DND-41 (cell line): Measurements from ENCODE around the gene ZSWIM5.

Source experiments
- ATAC-seq: fragments of 200-7000 bp; cut with Tn5 transposase; 3 replicates; pipeline ENCODE4 v1.9.1; 2021; ENCODE audit warnings: low read depth; ENCODE audit not compliant: insufficient read depth
- DNase-seq: peaks from one replicate; pipeline ENCODE4 v3.0.0-alpha.2; 2020
- H2AFZ ChIP-seq: 2 replicates; pipeline ENCODE4 v1.6.0; 2012; ENCODE audit warnings: low read depth, low read length
- H3K27ac ChIP-seq: 2 replicates; pipeline ENCODE4 v1.5.1; 2012; ENCODE audit warnings: low read length, inconsistent platforms
- H3K27me3 ChIP-seq: fragments of 200-600 bp; sonication (generic); 2 replicates; pipeline ENCODE4 v1.6.0; 2012; ENCODE audit warnings: low read length, mild to moderate bottlenecking, inconsistent platforms; ENCODE audit not compliant: insufficient read depth, poor library complexity
- H3K36me3 ChIP-seq: 2 replicates; pipeline ENCODE4 v1.5.1; 2012; ENCODE audit warnings: low read length, inconsistent platforms; ENCODE audit not compliant: insufficient read depth
- H3K4me1 ChIP-seq: 2 replicates; pipeline ENCODE4 v1.5.1; 2012; ENCODE audit warnings: mild to moderate bottlenecking, low read length; ENCODE audit not compliant: insufficient read depth
- H3K4me2 ChIP-seq: 2 replicates; pipeline ENCODE4 v1.6.0; 2012; ENCODE audit warnings: mild to moderate bottlenecking, moderate library complexity, low read length, inconsistent platforms; ENCODE audit not compliant: insufficient read depth
- H3K4me3 ChIP-seq, 2 experiments: fragments of 200-600 bp in 1 of 2; shearing (Covaris generic) in 1 of 2; 2 replicates each; pipeline ENCODE4 v1.5.1; 2012 to 2016; ENCODE audit warnings: inconsistent platforms in 2 of 2, low read length in 2 of 2, mild to moderate bottlenecking in 2 of 2, low read depth in 1 of 2, moderate library complexity in 1 of 2
- H3K79me2 ChIP-seq: 2 replicates; pipeline ENCODE4 v1.6.0; 2012; ENCODE audit warnings: low read length, inconsistent platforms; ENCODE audit not compliant: insufficient read depth
- H3K9ac ChIP-seq: 2 replicates; pipeline ENCODE4 v1.6.0; 2012; ENCODE audit warnings: low read depth, mild to moderate bottlenecking, inconsistent platforms, low read length, moderate library complexity
- H3K9me3 ChIP-seq: 2 replicates; pipeline ENCODE4 v1.5.1; 2012; ENCODE audit warnings: low read length, moderate library complexity, mild to moderate bottlenecking, inconsistent platforms; ENCODE audit not compliant: insufficient read depth, severe bottlenecking
- H4K20me1 ChIP-seq: 2 replicates; pipeline ENCODE4 v1.6.0; 2012; ENCODE audit warnings: low read length; ENCODE audit not compliant: insufficient read depth
- EZH2 ChIP-seq: IDR thresholded peaks from 3 replicates; pipeline ENCODE4 v1.6.1; 2012; ENCODE audit warnings: borderline replicate concordance, low read depth, mild to moderate bottlenecking, moderate library complexity, low read length, inconsistent platforms; ENCODE audit not compliant: severe bottlenecking
- TF ChIP-seq, protein P1 (sequence below): IDR thresholded peaks from 2 replicates; pipeline ENCODE4 v1.5.1; 2012; ENCODE audit warnings: borderline replicate concordance, low read length, moderate library complexity, mild to moderate bottlenecking; ENCODE audit not compliant: poor library complexity, severe bottlenecking; ENCODE audit errors: extremely low read depth

Gene ZSWIM5

GRCh38 chr1:45148209-45148825 lies 58.1 kb downstream of the ZSWIM5 start:
- H4K20me1 ChIP-seq = no peaks in the 10 kb centered on the region

DNA sequence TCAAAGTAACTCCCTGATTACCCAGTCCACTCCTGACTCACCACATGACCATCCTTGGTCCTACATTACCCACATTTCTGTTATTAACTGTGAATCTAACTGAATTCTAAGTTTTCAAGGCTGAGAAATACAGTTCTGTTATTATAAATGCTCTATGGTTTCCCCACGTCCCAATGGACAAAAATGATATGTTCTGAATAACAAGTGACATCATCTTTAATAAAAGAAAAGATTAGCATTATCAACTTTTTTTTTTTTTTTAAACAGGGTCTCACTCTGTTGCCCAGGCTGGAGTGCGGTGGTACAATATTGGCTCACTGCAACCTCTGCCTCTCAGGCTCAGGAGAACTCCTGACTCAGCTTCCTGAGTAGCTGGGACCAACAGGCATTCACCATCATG lies 59.6 kb downstream of the ZSWIM5 start:
- no peak overlapping the region for H2AFZ ChIP-seq
- no peaks in the 10 kb centered on the region for H4K20me1 ChIP-seq
- no peak for ATAC-seq
- no peaks in the 10 kb centered on the region for H3K9me3 ChIP-seq
- H3K4me2 ChIP-seq = no peak overlapping the region
- no peak overlapping the region for H3K9ac ChIP-seq
- H3K27ac ChIP-seq = no peak overlapping the region
- no peaks in the 10 kb centered on the region for H3K4me1 ChIP-seq
- DNase-seq = no peak
- TF ChIP-seq EZH2 = no peak
- TF ChIP-seq, protein P1, sequence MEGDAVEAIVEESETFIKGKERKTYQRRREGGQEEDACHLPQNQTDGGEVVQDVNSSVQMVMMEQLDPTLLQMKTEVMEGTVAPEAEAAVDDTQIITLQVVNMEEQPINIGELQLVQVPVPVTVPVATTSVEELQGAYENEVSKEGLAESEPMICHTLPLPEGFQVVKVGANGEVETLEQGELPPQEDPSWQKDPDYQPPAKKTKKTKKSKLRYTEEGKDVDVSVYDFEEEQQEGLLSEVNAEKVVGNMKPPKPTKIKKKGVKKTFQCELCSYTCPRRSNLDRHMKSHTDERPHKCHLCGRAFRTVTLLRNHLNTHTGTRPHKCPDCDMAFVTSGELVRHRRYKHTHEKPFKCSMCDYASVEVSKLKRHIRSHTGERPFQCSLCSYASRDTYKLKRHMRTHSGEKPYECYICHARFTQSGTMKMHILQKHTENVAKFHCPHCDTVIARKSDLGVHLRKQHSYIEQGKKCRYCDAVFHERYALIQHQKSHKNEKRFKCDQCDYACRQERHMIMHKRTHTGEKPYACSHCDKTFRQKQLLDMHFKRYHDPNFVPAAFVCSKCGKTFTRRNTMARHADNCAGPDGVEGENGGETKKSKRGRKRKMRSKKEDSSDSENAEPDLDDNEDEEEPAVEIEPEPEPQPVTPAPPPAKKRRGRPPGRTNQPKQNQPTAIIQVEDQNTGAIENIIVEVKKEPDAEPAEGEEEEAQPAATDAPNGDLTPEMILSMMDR = no peak
- H3K4me3 ChIP-seq = no peak overlapping the region
- no peaks in the 10 kb centered on the region for H3K36me3 ChIP-seq
- H3K27me3 ChIP-seq = peaks cover 10% of the 10 kb centered on the region
- H3K79me2 ChIP-seq = no peaks in the 10 kb centered on the region

More at GRCh38 chr1:45148209-45148825, 58.1 kb downstream of the ZSWIM5 start:
- Histone ChIP-seq H3K79me2 (no peaks in the 10 kb centered on the region), H3K27ac (no peak overlapping the region), H2AFZ (no peak overlapping the region), H3K4me3 (no peak overlapping the region), H3K4me1 (no peaks in the 10 kb centered on the region), H3K36me3 (no peaks in the 10 kb centered on the region), H3K9me3 (no peaks in the 10 kb centered on the region), H3K4me2 (no peak overlapping the region), H3K27me3 (peaks cover 12% of the 10 kb centered on the region), H3K9ac (no peak overlapping the region)
- no peak for ATAC-seq
- no peak for DNase-seq
- TF ChIP-seq EZH2 = no peak
- TF ChIP-seq, protein P1 = no peak

DNA sequence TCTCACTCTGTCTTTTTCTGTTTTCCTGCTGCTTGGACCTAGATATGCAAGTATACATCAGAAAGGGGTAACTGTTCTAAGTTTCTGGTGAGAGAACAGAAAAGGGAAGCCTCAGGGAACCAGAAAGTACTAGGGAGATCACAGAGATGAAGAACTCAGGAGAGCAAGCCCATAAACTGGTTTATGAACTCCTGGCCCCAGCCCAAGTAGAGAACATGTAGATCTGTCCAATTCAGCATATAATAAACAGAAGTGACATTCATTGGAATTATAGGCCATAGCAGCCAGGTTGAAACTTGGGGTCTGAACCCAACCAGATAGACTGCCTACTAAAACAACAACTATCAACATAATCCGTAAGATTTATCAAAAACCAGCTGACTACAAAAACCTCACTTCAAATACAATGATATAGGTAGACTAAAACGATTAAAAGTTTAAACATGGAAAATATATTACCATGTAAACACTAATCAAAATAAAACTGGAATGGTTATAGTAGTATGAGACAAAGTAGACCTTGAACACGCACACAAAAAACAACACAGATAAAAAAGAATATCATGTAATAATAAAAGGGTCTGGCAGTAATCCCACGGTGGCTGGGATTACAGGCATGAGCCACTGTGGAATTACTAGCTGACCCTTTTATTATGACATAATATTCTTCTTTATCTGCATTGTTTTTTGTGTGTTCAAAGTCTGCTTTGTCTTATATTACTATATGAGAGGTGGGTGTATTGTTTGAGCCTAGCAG lies 65.0 kb downstream of the ZSWIM5 start:
- Histone ChIP-seq H3K9ac (no peak overlapping the region), H3K79me2 (no peaks in the 10 kb centered on the region), H3K4me2 (no peak overlapping the region), H3K36me3 (no peaks in the 10 kb centered on the region), H2AFZ (no peak overlapping the region), H3K9me3 (no peaks in the 10 kb centered on the region), H3K27ac (no peak overlapping the region), H3K27me3 (peaks cover 15% of the 10 kb centered on the region), H3K4me3 (no peak overlapping the region), H4K20me1 (no peaks in the 10 kb centered on the region), H3K4me1 (no peaks in the 10 kb centered on the region)
- DNase-seq (no peak), ATAC-seq (no peak)
- TF ChIP-seq, protein P1 = no peak
- TF ChIP-seq EZH2 = no peak
